HCT116 (cell line): ENCODE measurements around the gene DBNDD2. TPM values are rescaled to one million over a fixed set of nuclear protein-coding genes. Genes with fewer than 3 reads are reported as not detected.
A peak's percentile ranks its signal among the peaks of the same experiment; 100 is the strongest.

Experiments
- ATAC-seq: fragments of 200-7000 bp; cut with Tn5 transposase; 2 replicates; pipeline ENCODE4 v1.9.1; 2020; ENCODE audit warnings: mild to moderate bottlenecking, moderate library complexity
- BruUV-seq: library from RNA; stranded (reverse); fragments of 400-500 nt; replicated peaks from 2 replicates; lab custom pipeline; 2021; lab: Mats Ljungman, UMichigan
- CTCF ChIA-PET: fragments of 300-600 bp; sonication (Branson Sonifier 250); formaldehyde crosslinking; loops from one replicate; lab custom pipeline; 2021; ENCODE audit warnings: antibody characterized with exemption; lab: Charles Lee
- POLR2A ChIA-PET: fragments of 300-600, 350-600 bp; sonication (Branson Sonifier 250); formaldehyde crosslinking; loops from one replicate; lab custom pipeline; 2021; ENCODE audit warnings: antibody characterized with exemption; lab: Charles Lee
- RAD21 ChIA-PET, 2 experiments: fragments of 300-600 bp; sonication (Branson Sonifier 250); formaldehyde crosslinking; loops; one replicate each; lab custom pipeline; 2023; ENCODE audit warnings: low total read pairs in 2 of 2; ENCODE audit not compliant: uncharacterized antibody in 2 of 2, unreplicated experiment in 2 of 2, low non-redundant PET in 1 of 2; lab: Charles Lee
- DNase-seq: peaks from one replicate; pipeline ENCODE4 v3.0.0-alpha.2; 2010; ENCODE audit warnings: low read depth, low spot score
- H2AFZ ChIP-seq: fragments of 200-600 bp; shearing (Covaris generic), sonication (generic); 2 replicates; pipeline ENCODE4 v1.6.1; 2017; ENCODE audit warnings: low read depth, mixed run types, mixed read lengths, antibody characterized with exemption, low read length; ENCODE audit not compliant: poor library complexity, severe bottlenecking
- H3K27ac ChIP-seq: 2 replicates; pipeline ENCODE4 v1.5.1; 2012; ENCODE audit warnings: low read depth, low read length
- H3K27me3 ChIP-seq: fragments of 200-600 bp; sonication (generic); 2 replicates; pipeline ENCODE4 v1.6.1; 2016; ENCODE audit warnings: mixed run types, low read length, mixed read lengths; ENCODE audit not compliant: insufficient read depth
- H3K36me3 ChIP-seq, 2 experiments: fragments of 200-500 bp in 1 of 2; fragments of 200-600 bp in 1 of 2; sonication (Bioruptor generic) in 1 of 2; sonication (generic) in 1 of 2; 2 replicates each; pipeline versions ENCODE4 v1.5.1 to v1.6.1; 2014 to 2016; ENCODE audit warnings: low read length in 2 of 2, inconsistent platforms in 1 of 2, mixed read lengths in 1 of 2, mixed run types in 1 of 2; ENCODE audit not compliant: insufficient read depth in 2 of 2, control insufficient read depth in 1 of 2
- H3K4me1 ChIP-seq, 2 experiments: fragments of 200-600 bp in 1 of 2; sonication (generic) in 1 of 2; 2 replicates each; pipeline versions ENCODE4 v1.5.1 to v1.6.1; 2012 to 2017; ENCODE audit warnings: low read length in 2 of 2, inconsistent platforms in 1 of 2, mild to moderate bottlenecking in 1 of 2, mixed read lengths in 1 of 2, mixed run types in 1 of 2, moderate library complexity in 1 of 2; ENCODE audit not compliant: insufficient read depth in 2 of 2, control insufficient read depth in 1 of 2
- H3K4me2 ChIP-seq: fragments of 200-600 bp; sonication (generic); 2 replicates; pipeline ENCODE4 v1.6.1; 2017; ENCODE audit warnings: mixed run types, low read length, mixed read lengths
- H3K4me3 ChIP-seq, 2 experiments: fragments of 200-600 bp in 1 of 2; sonication (generic) in 1 of 2; replicated peaks in 1 of 2; 2 replicates each; pipeline ENCODE4 v1.5.1; 2011 to 2016; ENCODE audit warnings: low read length in 2 of 2, control low read depth in 1 of 2, low read depth in 1 of 2, mild to moderate bottlenecking in 1 of 2, mixed read lengths in 1 of 2, mixed run types in 1 of 2
- H3K79me2 ChIP-seq: fragments of 200-600 bp; sonication (generic); 2 replicates; pipeline ENCODE4 v1.6.1; 2017; ENCODE audit warnings: mild to moderate bottlenecking, mixed run types, low read length, moderate library complexity, mixed read lengths; ENCODE audit not compliant: insufficient read depth
- H3K9ac ChIP-seq: fragments of 200-600 bp; sonication (generic); 2 replicates; pipeline ENCODE4 v1.6.1; 2016; ENCODE audit warnings: low read length, mixed read lengths
- H3K9me2 ChIP-seq: fragments of 200-600 bp; sonication (generic), shearing (Covaris generic); 2 replicates; pipeline ENCODE4 v1.6.1; 2017; ENCODE audit warnings: mixed run types, mild to moderate bottlenecking, moderate library complexity; ENCODE audit not compliant: insufficient read depth
- H3K9me3 ChIP-seq, 2 experiments: fragments of 200-500 bp in 1 of 2; fragments of 200-600 bp in 1 of 2; sonication (Bioruptor generic) in 1 of 2; sonication (generic) in 1 of 2; 2 replicates each; pipeline ENCODE4 v1.6.1; 2014 to 2017; ENCODE audit warnings: low read length in 2 of 2, mixed read lengths in 2 of 2, inconsistent platforms in 1 of 2, low read depth in 1 of 2, mild to moderate bottlenecking in 1 of 2, mixed run types in 1 of 2, moderate library complexity in 1 of 2; ENCODE audit not compliant: control insufficient read depth in 1 of 2, insufficient read depth in 1 of 2
- H4K20me1 ChIP-seq: fragments of 200-600 bp; sonication (generic), shearing (Covaris generic); 2 replicates; pipeline ENCODE4 v1.6.1; 2017; ENCODE audit warnings: mixed run types, mild to moderate bottlenecking, moderate library complexity; ENCODE audit not compliant: insufficient read depth
- CBX3 ChIP-seq: IDR thresholded peaks from 2 replicates; pipeline ENCODE4 v1.6.1; 2012; ENCODE audit warnings: low read depth
- CEBPB ChIP-seq: IDR thresholded peaks from 2 replicates; pipeline ENCODE4 v1.6.1; 2012; ENCODE audit warnings: low read depth
- EGR1 ChIP-seq: IDR thresholded peaks from 2 replicates; pipeline ENCODE4 v1.6.1; 2012; ENCODE audit warnings: low read depth
- ELF1 ChIP-seq: IDR thresholded peaks from 2 replicates; pipeline ENCODE4 v1.6.1; 2012; ENCODE audit warnings: low read depth, borderline replicate concordance
- FOSL1 ChIP-seq: IDR thresholded peaks from 2 replicates; pipeline ENCODE4 v1.6.1; 2012; ENCODE audit warnings: low read depth
- JUND ChIP-seq: IDR thresholded peaks from 2 replicates; pipeline ENCODE4 v1.6.1; 2012
- MAX ChIP-seq: IDR thresholded peaks from 2 replicates; pipeline ENCODE4 v1.6.1; 2012
- POLR2A ChIP-seq: IDR thresholded peaks from 2 replicates; pipeline ENCODE4 v1.7.0; 2011; ENCODE audit warnings: borderline replicate concordance; ENCODE audit not compliant: insufficient read depth, insufficient read length; ENCODE audit errors: extremely low read depth
- POLR2AphosphoS5 ChIP-seq: IDR thresholded peaks from 2 replicates; pipeline ENCODE4 v1.6.1; 2011; ENCODE audit warnings: mild to moderate bottlenecking, low read depth, low read length, moderate library complexity
- RAD21 ChIP-seq: IDR thresholded peaks from 2 replicates; pipeline ENCODE4 v1.6.1; 2012; ENCODE audit warnings: low read depth, mild to moderate bottlenecking
- REST ChIP-seq: IDR thresholded peaks from 2 replicates; pipeline ENCODE4 v1.6.1; 2012; ENCODE audit warnings: low read depth
- SIN3A ChIP-seq: IDR thresholded peaks from 2 replicates; pipeline ENCODE4 v1.6.1; 2012; ENCODE audit warnings: low read depth
- SP1 ChIP-seq: IDR thresholded peaks from 2 replicates; pipeline ENCODE4 v1.6.1; 2012; ENCODE audit warnings: low read depth
- TCF7L2 ChIP-seq: IDR thresholded peaks from 2 replicates; pipeline ENCODE4 v1.7.0; 2011; ENCODE audit warnings: borderline replicate concordance, inconsistent platforms; ENCODE audit not compliant: insufficient read depth, insufficient read length; ENCODE audit errors: extremely low read depth
- YY1 ChIP-seq: IDR thresholded peaks from 2 replicates; pipeline ENCODE4 v1.6.1; 2011; ENCODE audit warnings: low read length, low read depth, moderate library complexity, mild to moderate bottlenecking; ENCODE audit not compliant: insufficient replicate concordance; ENCODE audit errors: extremely low read depth
- ZBTB33 ChIP-seq: IDR thresholded peaks from 2 replicates; pipeline ENCODE4 v1.6.1; 2011; ENCODE audit warnings: mild to moderate bottlenecking, low read length, moderate library complexity; ENCODE audit not compliant: insufficient replicate concordance; ENCODE audit errors: extremely low read depth
- ZFX ChIP-seq: fragments of 450-650 bp; IDR thresholded peaks from 2 replicates; pipeline ENCODE4 v1.6.1; 2017
- ZNF274 ChIP-seq: fragments of 200-500 bp; sonication (Bioruptor generic); IDR thresholded peaks from 2 replicates; pipeline ENCODE4 v1.6.1; 2014; ENCODE audit warnings: mild to moderate bottlenecking, low read depth, low read length, inconsistent platforms
- intact Hi-C: fragments of 100-400 bp; cut with micrococcal nuclease; formaldehyde crosslinking; loops from 2 replicates; pipeline ENCODE4 v1.10.0; 2022
- total RNA-seq: library from RNA; stranded (reverse); gene quantifications from one replicate; pipeline ENCODE4 v1.2.1, GENCODE V29; 2021; ENCODE audit not compliant: unreplicated experiment

DBNDD2 gene
- total RNA-seq, 1 experiment from 2014 or later, result 44.2 TPM

- ChIA-PET RAD21 (interaction anchor here (0.7 to 1.1 kb wide), 3 partner anchors 40 to 77 kb away, joined by 3 to 4 read pairs (median 3); no protein-coding TSS in a partner anchor), CTCF (interaction anchor here (0.8 to 4.6 kb wide), 23 partner anchors 10 to 408 kb away, joined by 3 to 55 read pairs (median 5); no protein-coding TSS in a partner anchor), POLR2A (interaction anchor here (0.9 to 3.3 kb wide), 13 partner anchors 10 to 87 kb away, joined by 3 to 34 read pairs (median 5); partner anchors contain the start of gene SDC4)
- Histone ChIP-seq H3K4me2 (peak within 1 kb of the TSS; percentile 78), H3K9me2 (no peaks in the 10 kb centered on the region), H3K9ac (peak within 1 kb of the TSS; percentile 87), H3K79me2 (peaks cover 25% of the 10 kb centered on the region), H3K36me3 (peaks cover 12 to 23% of the 10 kb centered on the region in 2 experiments; a peak in 3 of 4 replicates), H3K4me3 (peak within 1 kb of the TSS; percentile 72 to 98), H3K27ac (peak within 1 kb of the TSS; percentile 80), H3K4me1 (peaks cover 40 to 50% of the 10 kb centered on the region in 2 experiments), H3K9me3 (no peaks in the 10 kb centered on the region), H3K27me3 (no peaks in the 10 kb centered on the region), H2AFZ (peak within 1 kb of the TSS; percentile 63), H4K20me1 (no peaks in the 10 kb centered on the region)
- intact Hi-C loops, result loop anchor here (1.0 kb wide), 1 partner anchor 73 kb away; no protein-coding TSS in a partner anchor
- DNase-seq (peak; percentile 96), ATAC-seq (peak; percentile 85)
- no TSS peak for BruUV-seq
- TF ChIP-seq FOSL1, result no peak
- peak; percentile 76 for TF ChIP-seq POLR2A
- TF ChIP-seq CBX3, result 0 out of 2 replicates have a peak, but pooled peaks have one; percentile 53
- peak; percentile 61 for TF ChIP-seq POLR2AphosphoS5
- TF ChIP-seq RAD21, result peak; percentile 80
- no peak for TF ChIP-seq JUND
- TF ChIP-seq SP1, result peak; percentile 80
- TF ChIP-seq MAX, result peak; percentile 68; the same call in 1 of the 2 replicates
- peak; percentile 75; the same call in 1 of the 2 replicates for TF ChIP-seq ELF1
- peak; percentile 42; the same call in 1 of the 2 replicates for TF ChIP-seq ZFX
- no peak for TF ChIP-seq ZBTB33
- TF ChIP-seq SIN3A, result peak; percentile 20; the same call in 1 of the 2 replicates
- no peak for TF ChIP-seq REST
- TF ChIP-seq TCF7L2, result peak; percentile 54
- TF ChIP-seq ZNF274, result no peak
- TF ChIP-seq EGR1, result no peak
- no peak for TF ChIP-seq CEBPB
- peak; percentile 43 for TF ChIP-seq YY1
These were observed 45.1 kb upstream of the DBNDD2 start, which contains the start of gene SYS1 for GRCh38 chr20:45362804-45363610. TSS of gene SYS1 (plus strand) at chr20:45363156. CDS start at chr20:45363532, 376 bp downstream.
